ENCODE results near the gene ZNF836.

DNA sequence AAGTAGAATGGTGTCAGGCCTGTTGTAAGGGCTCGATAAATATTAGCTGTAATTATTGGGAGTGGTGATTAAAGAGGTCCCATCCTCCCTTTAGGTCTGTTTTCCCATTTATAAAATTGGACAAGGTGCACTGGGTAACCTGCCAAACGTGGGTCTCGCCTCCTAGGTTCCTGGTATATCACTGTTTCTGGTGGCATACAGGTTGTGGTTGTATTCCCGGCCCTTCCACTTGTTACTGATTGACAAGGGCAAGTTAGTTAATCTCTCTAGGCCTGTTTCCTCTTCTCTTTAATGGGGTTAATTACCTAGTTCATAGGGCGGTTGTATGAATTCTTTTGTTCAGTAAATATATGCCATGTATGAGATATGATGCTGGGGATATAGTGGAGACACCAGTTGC, 20.0 kb upstream of the ZNF836 start:
- TF ChIP-seq, protein P1, sequence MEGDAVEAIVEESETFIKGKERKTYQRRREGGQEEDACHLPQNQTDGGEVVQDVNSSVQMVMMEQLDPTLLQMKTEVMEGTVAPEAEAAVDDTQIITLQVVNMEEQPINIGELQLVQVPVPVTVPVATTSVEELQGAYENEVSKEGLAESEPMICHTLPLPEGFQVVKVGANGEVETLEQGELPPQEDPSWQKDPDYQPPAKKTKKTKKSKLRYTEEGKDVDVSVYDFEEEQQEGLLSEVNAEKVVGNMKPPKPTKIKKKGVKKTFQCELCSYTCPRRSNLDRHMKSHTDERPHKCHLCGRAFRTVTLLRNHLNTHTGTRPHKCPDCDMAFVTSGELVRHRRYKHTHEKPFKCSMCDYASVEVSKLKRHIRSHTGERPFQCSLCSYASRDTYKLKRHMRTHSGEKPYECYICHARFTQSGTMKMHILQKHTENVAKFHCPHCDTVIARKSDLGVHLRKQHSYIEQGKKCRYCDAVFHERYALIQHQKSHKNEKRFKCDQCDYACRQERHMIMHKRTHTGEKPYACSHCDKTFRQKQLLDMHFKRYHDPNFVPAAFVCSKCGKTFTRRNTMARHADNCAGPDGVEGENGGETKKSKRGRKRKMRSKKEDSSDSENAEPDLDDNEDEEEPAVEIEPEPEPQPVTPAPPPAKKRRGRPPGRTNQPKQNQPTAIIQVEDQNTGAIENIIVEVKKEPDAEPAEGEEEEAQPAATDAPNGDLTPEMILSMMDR (IDR thresholded peaks at IDR 0.05), result no peak
- TF ChIP-seq POLR2A (IDR thresholded peaks at IDR 0.05), result no peak
